Endodermal cell (in vitro differentiated cells): ENCODE measurements around the gene STRADA. TPM values are rescaled to one million over a fixed set of nuclear protein-coding genes. Genes with fewer than 3 reads are reported as not detected.

ENCODE experiments used
- DNase-seq: peaks from one replicate; pipeline ENCODE4 v3.0.0-alpha.2; 2017
- H3K27ac ChIP-seq: 2 replicates; pipeline ENCODE4 v1.5.1; 2013; ENCODE audit warnings: mild to moderate bottlenecking, low read depth, low read length, moderate library complexity
- H3K27me3 ChIP-seq: 2 replicates; pipeline ENCODE4 v1.6.1; 2013; ENCODE audit warnings: mild to moderate bottlenecking, low read length, moderate library complexity; ENCODE audit not compliant: insufficient read depth, control insufficient read depth, poor library complexity, severe bottlenecking
- H3K36me3 ChIP-seq: 2 replicates; pipeline ENCODE4 v1.7.0; 2013; ENCODE audit warnings: mild to moderate bottlenecking, low read length, moderate library complexity; ENCODE audit not compliant: control insufficient read depth, insufficient read depth
- H3K4me1 ChIP-seq: one replicate; pipeline ENCODE4 v1.7.0; 2013; ENCODE audit warnings: low read length; ENCODE audit not compliant: control insufficient read depth, insufficient read depth
- H3K4me3 ChIP-seq: 2 replicates; pipeline ENCODE4 v1.5.1; 2013; ENCODE audit warnings: mild to moderate bottlenecking, low read length, moderate library complexity
- H3K9ac ChIP-seq: 2 replicates; pipeline ENCODE4 v1.6.1; 2013; ENCODE audit warnings: mild to moderate bottlenecking, low read length, moderate library complexity; ENCODE audit not compliant: poor library complexity, severe bottlenecking; ENCODE audit errors: extremely low read depth
- H3K9me3 ChIP-seq: 2 replicates; pipeline ENCODE4 v1.6.1; 2013; ENCODE audit warnings: mild to moderate bottlenecking, low read length, moderate library complexity; ENCODE audit not compliant: control insufficient read depth
- H3K27ac Mint-ChIP-seq: 2 replicates; pipeline ENCODE4 v1.8.0; 2020; ENCODE audit warnings: mixed read lengths
- H3K27me3 Mint-ChIP-seq: 2 replicates; pipeline ENCODE4 v1.8.0; 2021; ENCODE audit warnings: mild to moderate bottlenecking, mixed read lengths; ENCODE audit not compliant: insufficient read depth
- H3K36me3 Mint-ChIP-seq: 2 replicates; pipeline ENCODE4 v1.8.0; 2020; ENCODE audit warnings: low read depth, mixed read lengths
- H3K4me1 Mint-ChIP-seq: 2 replicates; pipeline ENCODE4 v1.8.0; 2020; ENCODE audit warnings: mixed read lengths
- H3K4me3 Mint-ChIP-seq: 2 replicates; pipeline ENCODE4 v1.8.0; 2020; ENCODE audit warnings: mild to moderate bottlenecking, moderate library complexity, mixed read lengths
- H3K9me3 Mint-ChIP-seq: 2 replicates; pipeline ENCODE4 v1.8.0; 2020; ENCODE audit warnings: mild to moderate bottlenecking, mixed read lengths
- CTCF ChIP-seq: fragments of 200-600 bp; sonication (generic); conservative IDR thresholded peaks from 2 replicates; pipeline ENCODE4 v1.5.0; 2021; ENCODE audit warnings: antibody characterized with exemption, mild to moderate bottlenecking
- WGBS, 2 experiments: methylation state at CpG; one replicate each; pipeline versions ENCODE4 v1.1.5 to v1.1.7; 2013; ENCODE audit warnings: missing lambda C conversion rate in 2 of 2, mixed read lengths in 1 of 2; ENCODE audit not compliant: insufficient coverage in 1 of 2, insufficient read length in 1 of 2; 5-methylcytosine and 5-hydroxymethylcytosine counted together
- total RNA-seq, 2 donors: library from RNA; stranded (reverse); fragmentation: NEBNext Ultra II Directional in 1 of 2; extraction: Animal tissue kit (Norgen Biotek cat#: 25700) in 1 of 2; gene quantifications; 2 replicates in 1 of 2; 3 replicates in 1 of 2; pipeline ENCODE4 v1.2.1, GENCODE V29; 2021

STRADA gene
- total RNA-seq, 2 donors from 2014 or later: 49.7 to 73.1 TPM

- Mint-ChIP-seq H3K27ac (no peak overlapping the region), H3K4me3 (no peak overlapping the region), H3K27me3 (no peaks in the 10 kb centered on the region), H3K4me1 (peaks cover 5% of the 10 kb centered on the region), H3K36me3 (peaks cover 33% of the 10 kb centered on the region), H3K9me3 (no peaks in the 10 kb centered on the region)
- Histone ChIP-seq H3K9me3 (no peaks in the 10 kb centered on the region), H3K27me3 (no peaks in the 10 kb centered on the region), H3K4me1 (no peaks in the 10 kb centered on the region), H3K27ac (no peak overlapping the region), H3K36me3 (peaks cover 50% of the 10 kb centered on the region), H3K9ac (no peak overlapping the region), H3K4me3 (no peak overlapping the region)
- TF ChIP-seq CTCF: no peak
- WGBS, 2 experiments: 95 to 100% methylated on average over 2 to 3 of the region's 3 CpGs
- DNase-seq: no peak
These were observed 55.4 kb downstream of the STRADA start for GRCh38 chr17:63686138-63686685.

DNA sequence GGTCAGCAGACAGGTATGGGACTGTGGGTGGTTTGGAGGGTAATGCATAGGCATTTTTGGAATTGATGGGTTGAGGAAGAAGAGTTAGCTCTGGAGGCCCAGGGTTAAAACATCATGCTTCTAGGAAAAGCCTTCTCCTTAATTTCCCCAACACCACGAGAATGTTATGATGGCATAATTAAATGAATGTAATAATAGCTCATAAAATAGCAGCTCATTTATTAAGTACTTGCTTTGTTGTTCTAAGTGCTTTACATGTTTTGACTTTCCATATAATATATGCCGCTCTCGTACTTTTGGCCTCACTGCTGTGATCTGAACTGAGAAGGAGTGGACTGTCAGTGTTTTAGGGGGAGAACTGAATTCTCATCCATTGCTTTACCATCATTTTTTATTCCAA lies 56.0 kb downstream of the STRADA start:
- Mint-ChIP-seq H3K27me3 (no peaks in the 10 kb centered on the region), H3K4me3 (no peak overlapping the region), H3K9me3 (no peaks in the 10 kb centered on the region), H3K27ac (no peak overlapping the region), H3K4me1 (peaks cover 11% of the 10 kb centered on the region), H3K36me3 (peaks cover 27% of the 10 kb centered on the region)
- H3K4me1 ChIP-seq: no peaks in the 10 kb centered on the region
- peaks cover 48% of the 10 kb centered on the region for H3K36me3 ChIP-seq
- H3K4me3 ChIP-seq: no peak overlapping the region
- no peak overlapping the region for H3K27ac ChIP-seq
- H3K27me3 ChIP-seq: no peaks in the 10 kb centered on the region
- DNase-seq: no peak
- H3K9ac ChIP-seq: no peak overlapping the region
- 100% methylated on average over 2 of the region's 3 CpGs; no CpG with 5 or more reads in 1 of the 2 experiments for WGBS, 2 experiments
- no peaks in the 10 kb centered on the region for H3K9me3 ChIP-seq
- TF ChIP-seq CTCF: no peak

DNA sequence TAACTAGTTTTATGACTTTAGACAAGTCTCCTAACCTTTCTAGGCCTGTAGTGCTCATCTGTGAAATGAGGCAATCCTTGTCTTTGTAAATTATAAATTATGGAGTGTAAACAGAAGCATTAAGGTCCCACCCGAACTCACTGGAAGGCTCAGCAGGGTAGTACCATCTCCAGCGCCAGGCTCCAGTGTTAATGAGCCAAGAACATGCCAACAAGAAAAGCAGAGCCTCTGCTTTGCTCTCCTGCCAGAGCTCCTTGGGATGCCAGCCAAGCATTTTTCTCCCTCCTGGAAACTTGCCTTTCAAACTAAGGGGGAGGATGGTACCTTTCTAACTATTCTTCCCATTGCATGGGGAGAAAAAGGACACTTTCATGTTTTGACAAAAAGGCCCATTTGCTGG lies 56.6 kb downstream of the STRADA start:
- WGBS, 2 experiments: 88 to 90% methylated on average over 2 of the region's 2 CpGs
- H3K4me3 Mint-ChIP-seq: no peak overlapping the region
- Histone ChIP-seq H3K9ac (no peak overlapping the region), H3K27ac (no peak overlapping the region), H3K9me3 (no peaks in the 10 kb centered on the region), H3K4me3 (no peak overlapping the region), H3K36me3 (peaks cover 44% of the 10 kb centered on the region), H3K27me3 (no peaks in the 10 kb centered on the region), H3K4me1 (no peaks in the 10 kb centered on the region)
- H3K27me3 Mint-ChIP-seq: no peaks in the 10 kb centered on the region
- H3K9me3 Mint-ChIP-seq: no peaks in the 10 kb centered on the region
- no peak for DNase-seq
- H3K4me1 Mint-ChIP-seq: peaks cover 17% of the 10 kb centered on the region
- TF ChIP-seq CTCF: no peak
- peaks cover 21% of the 10 kb centered on the region for H3K36me3 Mint-ChIP-seq
- no peak overlapping the region for H3K27ac Mint-ChIP-seq
